Thyroid gland (tissue), 4 donors: ENCODE data around the gene HSPB8. TPM values are rescaled to one million over a fixed set of nuclear protein-coding genes. Genes with fewer than 3 reads are reported as not detected.
A peak's percentile ranks its signal among the peaks of the same experiment; 100 is the strongest.

Experiments
- DNase-seq, 2 donors: peaks; one replicate each; pipeline ENCODE4 v3.0.0-alpha.2; 2019
- H3K27ac ChIP-seq, 3 donors: fragments of 200-600 bp; sonication (generic); 1 replicate in 2 of 3; 2 replicates in 1 of 3; pipeline ENCODE4 v1.5.1; 2016 to 2019; ENCODE audit warnings: mild to moderate bottlenecking in 1 of 3, moderate library complexity in 1 of 3
- H3K27me3 ChIP-seq: fragments of 200-600 bp; sonication (generic); one replicate; pipeline ENCODE4 v1.5.1; 2019
- H3K36me3 ChIP-seq, 2 donors: fragments of 200-600 bp; sonication (generic); one replicate each; pipeline ENCODE4 v1.5.1; 2016 to 2019
- H3K4me1 ChIP-seq, 2 donors: fragments of 200-600 bp; sonication (generic); one replicate each; pipeline ENCODE4 v1.5.1; 2017 to 2019
- H3K4me3 ChIP-seq, 3 donors: fragments of 200-600 bp; sonication (generic); replicated peaks in 1 of 3; 1 replicate in 2 of 3; 2 replicates in 1 of 3; pipeline ENCODE4 v1.5.1; 2016; ENCODE audit warnings: mild to moderate bottlenecking in 1 of 3
- H3K9me3 ChIP-seq: fragments of 200-600 bp; sonication (generic); one replicate; pipeline ENCODE4 v1.5.1; 2017
- POLR2A ChIP-seq, 2 donors: fragments of 450-650 bp; IDR thresholded peaks; one replicate each; pipeline ENCODE4 v1.6.1; 2017; ENCODE audit warnings: antibody characterized with exemption in 2 of 2, mild to moderate bottlenecking in 2 of 2, moderate library complexity in 1 of 2
- WGBS, 2 donors: methylation state at CpG; one replicate each; pipeline ENCODE4 v1.1.5; 2017; 5-methylcytosine and 5-hydroxymethylcytosine counted together
- intact Hi-C: fragments of 100-400 bp; cut with DNase I; formaldehyde crosslinking; loops from one replicate; pipeline ENCODE4 v1.15.1; 2023
- total RNA-seq, 4 donors: library from RNA; depleted of rRNA; stranded (reverse); fragments of >200 nt; gene quantifications; one replicate each; pipeline ENCODE4 v1.2.3, GENCODE V29; 2016
- TF ChIP-seq, protein P1 (sequence below), 6 experiments: fragments of 200-600 bp in 3 of 6; fragments of 450-650 bp in 3 of 6; sonication (generic) in 3 of 6; IDR thresholded peaks; one replicate each; pipeline ENCODE4 v1.5.1; 2016 to 2019; ENCODE audit warnings: antibody characterized with exemption in 6 of 6, mild to moderate bottlenecking in 2 of 6, inconsistent platforms in 1 of 6, moderate library complexity in 1 of 6

Gene HSPB8
- total RNA-seq, 4 donors from 2014 or later = 39.0 to 73.9 (median 53.0) TPM

GRCh38 chr12:119176267-119177055 is 2.3 kb upstream of the HSPB8 start:
- Histone ChIP-seq H3K27me3 (no peaks in the 10 kb centered on the region), H3K9me3 (no peaks in the 10 kb centered on the region), H3K36me3 (no peaks in the 10 kb centered on the region), H3K4me3 (no peak overlapping the region), H3K4me1 (peaks cover 28 to 29% of the 10 kb centered on the region in 2 donors), H3K27ac (peak overlapping the region; percentile 4 to 94 (median 79))
- WGBS, 2 donors = 41% methylated on average over 18 to 21 of the region's 21 CpGs
- peak in 1 of 2 donors; percentile 72 for TF ChIP-seq POLR2A (IDR thresholded peaks at IDR 0.05)
- TF ChIP-seq, protein P1, sequence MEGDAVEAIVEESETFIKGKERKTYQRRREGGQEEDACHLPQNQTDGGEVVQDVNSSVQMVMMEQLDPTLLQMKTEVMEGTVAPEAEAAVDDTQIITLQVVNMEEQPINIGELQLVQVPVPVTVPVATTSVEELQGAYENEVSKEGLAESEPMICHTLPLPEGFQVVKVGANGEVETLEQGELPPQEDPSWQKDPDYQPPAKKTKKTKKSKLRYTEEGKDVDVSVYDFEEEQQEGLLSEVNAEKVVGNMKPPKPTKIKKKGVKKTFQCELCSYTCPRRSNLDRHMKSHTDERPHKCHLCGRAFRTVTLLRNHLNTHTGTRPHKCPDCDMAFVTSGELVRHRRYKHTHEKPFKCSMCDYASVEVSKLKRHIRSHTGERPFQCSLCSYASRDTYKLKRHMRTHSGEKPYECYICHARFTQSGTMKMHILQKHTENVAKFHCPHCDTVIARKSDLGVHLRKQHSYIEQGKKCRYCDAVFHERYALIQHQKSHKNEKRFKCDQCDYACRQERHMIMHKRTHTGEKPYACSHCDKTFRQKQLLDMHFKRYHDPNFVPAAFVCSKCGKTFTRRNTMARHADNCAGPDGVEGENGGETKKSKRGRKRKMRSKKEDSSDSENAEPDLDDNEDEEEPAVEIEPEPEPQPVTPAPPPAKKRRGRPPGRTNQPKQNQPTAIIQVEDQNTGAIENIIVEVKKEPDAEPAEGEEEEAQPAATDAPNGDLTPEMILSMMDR (IDR thresholded peaks at IDR 0.05) = no peak
- peak; percentile 86 to 90 for DNase-seq
- intact Hi-C loops = no loop called here

DNA sequence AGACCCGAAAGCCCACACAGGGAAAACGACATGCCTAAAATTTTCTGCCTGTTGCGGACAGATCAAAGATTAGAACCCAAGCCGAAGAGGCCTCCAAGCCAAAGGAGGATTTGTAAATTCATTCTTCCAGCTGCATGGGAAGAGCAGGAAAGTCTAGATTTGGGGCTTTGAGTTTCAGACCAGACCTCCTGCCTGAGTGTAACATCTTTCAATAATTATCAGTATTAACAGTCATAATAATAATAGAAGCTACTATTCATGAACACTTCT is 1.7 kb upstream of the HSPB8 start:
- no peaks in the 10 kb centered on the region for H3K36me3 ChIP-seq
- intact Hi-C loops = no loop called here
- H3K4me1 ChIP-seq = peaks cover 32 to 33% of the 10 kb centered on the region in 2 donors
- H3K4me3 ChIP-seq = no peak overlapping the region
- H3K27me3 ChIP-seq = no peaks in the 10 kb centered on the region
- WGBS, 2 donors = 92 to 93% methylated on average over 4 of the region's 4 CpGs
- TF ChIP-seq, protein P1 (IDR thresholded peaks at IDR 0.05) = no peak
- no peak for TF ChIP-seq POLR2A (IDR thresholded peaks at IDR 0.05)
- no peaks in the 10 kb centered on the region for H3K9me3 ChIP-seq
- peak overlapping the region in 2 of 3 donors; percentile 79 to 94 for H3K27ac ChIP-seq
- DNase-seq = no peak

- intact Hi-C loops = no loop called here
- no peak for DNase-seq
- 94% methylated on average over 15 of the region's 15 CpGs for WGBS, 2 donors
- Histone ChIP-seq H3K27ac (peak overlapping the region; percentile 43 to 99 (median 94)), H3K9me3 (no peaks in the 10 kb centered on the region), H3K4me3 (no peak overlapping the region), H3K4me1 (peaks cover 40 to 41% of the 10 kb centered on the region in 2 donors), H3K36me3 (no peaks in the 10 kb centered on the region), H3K27me3 (no peaks in the 10 kb centered on the region)
- TF ChIP-seq, protein P1 (IDR thresholded peaks at IDR 0.05) = no peak
- no peak for TF ChIP-seq POLR2A (IDR thresholded peaks at IDR 0.05)
Measured at GRCh38 chr12:119177724-119178380, 879 bp upstream of the HSPB8 start.

DNA sequence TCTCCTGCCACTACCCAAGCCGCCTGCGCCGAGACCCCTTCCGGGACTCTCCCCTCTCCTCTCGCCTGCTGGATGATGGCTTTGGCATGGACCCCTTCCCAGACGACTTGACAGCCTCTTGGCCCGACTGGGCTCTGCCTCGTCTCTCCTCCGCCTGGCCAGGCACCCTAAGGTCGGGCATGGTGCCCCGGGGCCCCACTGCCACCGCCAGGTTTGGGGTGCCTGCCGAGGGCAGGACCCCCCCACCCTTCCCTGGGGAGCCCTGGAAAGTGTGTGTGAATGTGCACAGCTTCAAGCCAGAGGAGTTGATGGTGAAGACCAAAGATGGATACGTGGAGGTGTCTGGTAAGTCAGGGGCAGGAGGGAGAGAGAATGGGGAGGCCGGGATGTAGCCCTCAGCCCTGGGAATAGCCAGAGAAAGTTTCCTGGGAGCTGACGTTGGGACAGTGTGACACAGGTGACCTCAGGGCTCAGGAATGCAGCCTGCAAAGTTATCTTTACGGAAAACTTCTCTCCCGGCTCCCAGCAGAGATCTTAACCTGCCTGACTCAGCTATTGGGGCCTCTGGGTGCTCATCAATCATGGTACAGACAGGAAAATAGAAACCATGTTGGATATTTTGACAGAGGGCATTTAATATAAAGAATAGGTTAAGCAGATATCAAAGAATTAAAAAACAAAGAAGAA is 747 bp downstream of the HSPB8 start:
- Histone ChIP-seq H3K9me3 (no peaks in the 10 kb centered on the region), H3K27ac (peak overlapping the region; percentile 89 to 99 (median 94)), H3K36me3 (no peaks in the 10 kb centered on the region), H3K4me1 (peaks cover 56 to 58% of the 10 kb centered on the region in 2 donors), H3K4me3 (peak overlapping the region in 2 of 3 donors; percentile 45 to 49), H3K27me3 (no peaks in the 10 kb centered on the region)
- DNase-seq = peak; percentile 78 to 84
- intact Hi-C loops = no loop called here
- TF ChIP-seq, protein P1 (IDR thresholded peaks at IDR 0.05) = no peak
- peak in 1 of 2 donors; percentile 88 for TF ChIP-seq POLR2A (IDR thresholded peaks at IDR 0.05)
- 30 to 39% methylated on average over 12 to 18 of the region's 18 CpGs for WGBS, 2 donors
